GM18858 (cell line): ENCODE data around the gene BBX.

Source experiments
- ATAC-seq: cut with Tn5 transposase; IDR thresholded peaks from one replicate; pipeline ENCODE4 v1.9.1; 2021; ENCODE audit not compliant: unreplicated experiment

Gene BBX

DNA sequence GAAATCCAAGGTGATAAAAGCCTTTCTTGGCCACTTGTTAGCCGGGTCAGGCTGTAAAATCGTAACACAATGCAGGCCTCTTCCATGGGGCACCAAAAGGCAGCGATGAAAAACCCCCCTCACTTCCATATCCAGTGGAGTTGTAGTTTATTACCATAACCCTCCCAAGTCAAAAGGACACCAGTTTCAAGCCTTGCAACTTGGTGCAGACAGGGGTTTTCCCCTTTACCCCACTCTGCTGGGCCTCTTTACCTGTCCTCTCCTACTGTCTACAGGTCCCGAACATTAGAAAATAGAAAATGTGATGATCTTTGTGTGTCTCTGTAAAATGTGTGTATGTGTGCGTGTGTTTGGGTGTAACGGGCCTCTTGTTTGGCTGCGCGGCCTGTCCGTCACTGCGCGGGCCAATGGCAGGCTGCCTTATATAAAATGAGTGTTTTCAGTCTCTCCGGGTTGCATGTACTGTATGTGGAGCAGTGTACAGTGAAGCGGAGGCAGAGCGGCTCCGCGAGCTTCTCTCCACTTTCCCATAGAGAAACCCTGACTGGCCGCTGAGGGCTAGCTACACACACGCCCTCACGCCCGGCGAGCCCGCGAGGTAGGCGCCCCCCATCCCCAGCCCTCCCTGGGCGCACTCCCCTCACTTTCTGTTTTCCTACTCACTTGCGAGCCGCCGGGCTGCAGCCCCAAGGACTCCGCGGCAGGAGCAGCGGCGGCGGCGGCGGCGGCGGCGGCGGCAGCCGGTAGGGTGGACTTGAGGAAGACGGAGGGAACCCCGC, at the start of gene BBX:
TSS of gene BBX (plus strand) at position 453 of the 779 bp plus-strand sequence. CDS start 187,499 bp downstream, outside the sequence.
- peak; percentile 94 for ATAC-seq

DNA sequence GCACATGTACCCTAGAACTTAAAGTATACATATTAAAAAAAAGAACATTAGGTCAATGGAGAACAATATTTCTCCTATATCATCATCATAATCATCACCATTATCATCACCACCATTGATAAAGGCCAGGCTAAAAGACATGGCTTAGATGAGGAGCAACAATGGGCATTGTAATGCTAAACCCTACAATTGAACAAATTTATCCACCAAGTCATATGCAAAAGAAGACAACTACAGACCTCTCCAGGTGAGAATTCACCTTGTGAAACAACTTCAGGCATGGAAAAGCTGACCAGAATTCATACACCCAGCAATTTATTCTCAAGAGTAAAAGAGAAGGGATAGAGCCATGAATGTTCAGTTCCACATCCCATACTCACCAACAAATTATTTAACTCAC, 46.3 kb upstream of the BBX start:
- ATAC-seq = no peak

DNA sequence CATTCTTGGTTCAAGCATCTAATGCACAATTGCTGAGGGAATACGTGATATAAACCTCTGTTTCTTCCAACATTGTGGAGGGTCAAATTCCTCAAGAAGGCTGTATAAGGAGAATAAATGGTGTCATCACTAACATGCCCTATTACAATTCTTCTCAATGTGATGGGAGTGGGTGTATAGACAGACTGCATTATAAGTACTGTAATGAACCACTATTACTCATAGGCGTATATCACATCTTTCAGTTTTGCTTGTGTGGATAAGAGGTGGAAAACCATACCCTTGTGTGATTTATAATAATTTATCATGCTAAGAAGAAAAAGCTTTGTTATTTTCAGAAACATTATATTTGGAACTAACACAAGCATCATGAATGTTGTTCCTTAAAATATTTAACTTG, 35.3 kb upstream of the BBX start:
- ATAC-seq = no peak

GRCh38 chr3:107488942-107489341, 33.8 kb upstream of the BBX start:
- no peak for ATAC-seq

DNA sequence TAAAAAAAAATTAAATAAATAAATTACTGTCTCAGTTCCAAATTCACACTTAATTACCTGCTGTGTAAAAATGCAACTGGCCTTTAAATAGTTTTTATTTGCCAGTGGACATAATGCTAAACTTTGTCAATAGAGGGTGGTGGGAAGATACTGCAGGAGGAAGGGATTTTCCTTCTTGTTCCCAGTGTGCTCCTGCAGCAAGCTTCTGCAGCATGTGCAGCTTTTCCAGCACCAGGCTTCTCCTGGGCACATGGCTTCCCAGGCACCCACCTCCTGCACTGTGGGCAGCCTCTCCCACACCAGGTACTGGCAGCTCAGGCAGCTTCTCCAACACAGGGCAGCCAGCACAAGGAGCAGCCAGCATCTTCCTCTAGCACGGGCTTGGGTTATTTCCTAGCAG, 29.6 kb upstream of the BBX start:
- no peak for ATAC-seq

DNA sequence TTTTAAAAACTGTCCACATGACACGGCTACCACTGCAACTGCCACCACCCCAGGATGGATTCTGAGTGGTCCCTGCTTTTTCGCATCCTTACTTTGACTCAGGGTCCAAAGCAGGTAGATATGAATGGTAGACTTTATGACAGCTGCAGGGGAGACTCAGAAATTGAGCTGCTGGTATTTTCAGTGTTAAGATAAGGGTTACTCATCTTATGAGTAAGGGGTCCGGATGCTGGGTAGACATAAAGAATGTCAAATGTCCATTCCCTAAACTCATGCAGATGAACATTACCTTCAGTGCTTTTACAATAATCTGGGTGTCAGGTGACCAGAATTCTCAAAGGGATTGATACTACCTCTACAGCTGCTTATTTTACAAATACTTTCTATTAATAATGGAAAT, 25.9 kb upstream of the BBX start:
- ATAC-seq = no peak

GRCh38 chr3:107498646-107499045, 24.1 kb upstream of the BBX start:
- ATAC-seq = no peak

DNA sequence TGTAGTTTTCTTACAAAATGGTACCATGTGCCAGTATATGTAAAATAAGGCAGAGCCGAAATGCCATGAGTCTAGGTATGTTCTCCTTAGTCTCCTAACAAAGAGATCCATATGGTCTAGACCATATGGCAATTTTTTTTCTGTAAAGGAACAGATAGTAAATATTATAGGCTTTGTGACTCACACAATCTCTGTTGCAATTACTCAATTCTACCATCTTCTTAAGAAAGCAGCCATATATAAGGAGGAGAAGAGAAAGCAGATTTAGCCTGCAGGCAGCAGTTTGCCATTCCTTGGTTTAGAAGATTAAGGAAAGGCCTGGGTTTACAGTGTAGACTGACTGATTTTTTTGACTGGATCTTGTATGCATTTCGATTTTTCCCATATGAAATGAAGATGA, 16.3 kb upstream of the BBX start:
- no peak for ATAC-seq

- no peak for ATAC-seq
These were observed 14.4 kb upstream of the BBX start for GRCh38 chr3:107508331-107508730.

- ATAC-seq = no peak
These were observed 10.7 kb upstream of the BBX start for GRCh38 chr3:107512108-107512507.

- no peak for ATAC-seq
These were observed 8.3 kb upstream of the BBX start for GRCh38 chr3:107514453-107514852.

- no peak for ATAC-seq
These were observed 6.3 kb upstream of the BBX start for GRCh38 chr3:107516475-107516874.

GRCh38 chr3:107520535-107520934, 2.2 kb upstream of the BBX start:
- no peak for ATAC-seq

DNA sequence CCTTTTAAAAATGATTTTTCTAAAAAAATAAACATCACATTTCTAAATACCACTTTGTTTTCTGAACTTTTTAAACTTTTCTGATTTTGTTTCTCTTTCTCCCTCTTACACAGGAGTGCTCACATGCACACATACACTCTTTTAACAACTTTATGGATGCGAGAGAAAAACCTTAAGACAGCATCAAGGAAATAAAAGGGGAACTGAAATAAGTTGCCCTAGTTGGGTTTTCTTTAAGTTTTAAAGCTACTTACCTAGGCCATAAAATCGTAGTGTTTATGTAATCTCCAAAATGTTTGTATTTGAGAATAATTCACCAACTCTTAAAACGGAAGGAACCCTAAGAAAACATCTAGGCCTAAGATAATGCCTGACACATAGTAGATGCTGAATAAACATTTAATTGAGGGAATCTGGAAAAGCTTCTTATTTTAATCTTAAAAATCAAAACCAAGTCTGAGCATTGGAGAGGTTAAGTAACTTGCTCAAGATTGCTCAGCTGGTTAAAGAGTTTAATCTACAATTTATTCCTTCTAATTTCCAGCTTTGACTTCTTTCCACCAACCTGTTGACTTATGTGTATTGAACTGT, 1.2 kb upstream of the BBX start:
- no peak for ATAC-seq

- ATAC-seq = peak; percentile 1
These were observed 452 bp downstream of the BBX start for GRCh38 chr3:107523289-107523538.

DNA sequence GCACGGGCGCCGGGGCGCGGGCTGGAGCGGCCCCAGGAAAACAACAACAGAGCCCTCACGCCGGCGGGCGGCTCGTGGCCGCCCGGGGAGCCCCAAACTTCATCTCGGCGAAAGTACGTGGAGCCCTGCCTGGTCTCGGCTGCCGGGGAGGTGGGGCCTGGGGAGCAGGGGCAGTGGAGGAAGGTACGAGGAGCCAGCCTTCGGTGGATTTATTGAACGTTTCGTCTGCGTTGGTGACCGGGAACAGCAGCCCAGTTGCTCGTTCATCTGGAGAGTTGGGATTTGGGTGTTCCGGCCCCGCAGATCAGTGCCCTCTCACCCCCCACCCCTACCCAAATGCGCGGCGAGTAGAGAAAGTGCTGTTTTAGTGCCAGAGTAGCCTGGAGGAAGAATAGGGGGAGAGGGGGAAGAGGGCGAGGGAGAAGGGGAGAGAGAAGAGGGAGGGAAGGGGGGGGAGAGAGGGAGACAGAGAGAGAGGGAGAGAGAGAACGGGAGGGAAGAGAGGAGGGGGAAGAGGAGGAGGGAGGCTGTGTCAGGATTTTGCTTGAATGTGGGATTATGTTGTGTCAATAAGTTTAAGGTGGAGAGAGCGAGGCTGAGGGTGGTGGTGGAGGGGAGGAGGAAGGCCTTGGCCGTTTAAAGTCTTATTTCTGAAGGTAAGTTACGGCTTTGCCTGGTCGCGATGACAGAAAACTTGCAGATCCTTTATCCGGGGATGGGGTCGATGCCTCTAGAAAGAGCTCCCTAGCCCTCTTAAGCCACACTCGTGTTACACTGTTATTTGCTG, 970 bp downstream of the BBX start:
- ATAC-seq = peak; percentile 2

GRCh38 chr3:107524326-107524840, 1.6 kb downstream of the BBX start:
- ATAC-seq = no peak

GRCh38 chr3:107524841-107525643, 2.3 kb downstream of the BBX start:
- no peak for ATAC-seq

DNA sequence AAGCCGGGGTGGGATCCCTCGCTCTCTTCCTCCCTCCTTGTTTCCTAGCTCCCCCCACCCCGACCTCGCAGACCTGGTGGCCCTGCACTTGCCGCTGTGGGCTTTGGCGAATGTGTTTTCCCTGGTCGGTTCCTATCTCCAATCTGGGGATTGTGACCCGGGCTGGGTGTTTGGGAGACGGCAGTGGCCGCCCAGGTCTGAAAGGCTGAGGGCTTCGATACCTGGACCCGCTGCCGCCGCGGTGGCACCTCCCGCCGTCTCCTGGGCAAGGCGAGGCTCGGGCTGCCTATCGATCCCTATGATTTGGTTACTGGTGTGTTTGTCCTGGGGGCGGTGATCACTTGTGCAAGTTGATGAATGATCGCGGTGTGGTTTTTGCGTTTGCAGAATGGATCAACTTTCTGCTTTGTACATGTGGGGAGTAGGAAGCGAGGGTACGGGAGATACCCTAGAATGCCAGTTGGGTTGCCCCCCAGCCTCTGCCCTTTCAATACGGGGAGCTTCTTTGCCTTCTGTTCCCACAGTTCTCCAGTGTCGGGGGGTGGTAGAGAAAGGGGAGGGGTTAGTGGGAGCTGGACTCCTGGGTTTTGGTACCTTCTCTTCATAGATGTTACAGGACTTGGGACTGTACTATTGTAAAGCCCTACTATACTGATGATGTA, 3.0 kb downstream of the BBX start:
- no peak for ATAC-seq

- no peak for ATAC-seq
These were observed 9.2 kb downstream of the BBX start for GRCh38 chr3:107531917-107532469.
